Measurements from ENCODE around the gene INPP4A.

The INPP4A gene

DNA sequence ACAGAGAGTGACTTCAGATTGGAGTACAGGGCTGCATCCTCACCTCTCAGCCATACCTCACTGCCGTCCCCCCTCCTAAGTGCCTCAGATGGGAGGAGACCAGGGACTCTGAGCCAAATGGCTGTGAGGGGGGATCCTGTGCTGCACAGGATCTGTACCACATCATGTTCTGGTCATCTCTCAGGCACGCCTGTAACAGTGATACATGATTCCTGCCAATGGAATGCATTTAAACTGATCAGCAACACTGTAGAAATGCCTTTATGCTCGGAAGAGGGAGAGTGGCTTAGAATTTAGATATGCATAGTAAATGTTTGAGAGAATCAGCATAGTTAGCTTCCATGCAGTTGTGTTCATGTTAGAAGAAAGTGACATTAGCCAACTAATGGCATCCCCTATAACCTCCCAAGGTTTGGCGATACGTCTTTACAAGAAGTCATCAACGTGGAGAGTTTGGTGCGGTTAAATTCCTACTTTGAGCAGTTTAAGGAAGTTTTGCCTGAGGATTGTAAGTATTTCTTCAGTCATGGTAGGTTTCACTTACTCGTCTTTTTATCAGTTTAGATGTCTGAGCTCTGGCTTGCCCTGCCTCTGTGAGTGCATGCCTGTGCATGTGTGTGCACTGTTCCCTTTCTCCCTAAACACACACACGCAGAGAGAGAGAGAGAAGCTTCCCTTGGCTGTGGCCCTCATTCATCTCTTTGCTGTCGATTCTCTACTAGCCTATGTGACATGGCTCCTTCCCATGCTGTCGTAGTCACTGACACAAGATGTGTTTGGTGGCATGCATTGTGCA, 123.7 kb downstream of the INPP4A start:
- DNase-seq: no peak

DNA sequence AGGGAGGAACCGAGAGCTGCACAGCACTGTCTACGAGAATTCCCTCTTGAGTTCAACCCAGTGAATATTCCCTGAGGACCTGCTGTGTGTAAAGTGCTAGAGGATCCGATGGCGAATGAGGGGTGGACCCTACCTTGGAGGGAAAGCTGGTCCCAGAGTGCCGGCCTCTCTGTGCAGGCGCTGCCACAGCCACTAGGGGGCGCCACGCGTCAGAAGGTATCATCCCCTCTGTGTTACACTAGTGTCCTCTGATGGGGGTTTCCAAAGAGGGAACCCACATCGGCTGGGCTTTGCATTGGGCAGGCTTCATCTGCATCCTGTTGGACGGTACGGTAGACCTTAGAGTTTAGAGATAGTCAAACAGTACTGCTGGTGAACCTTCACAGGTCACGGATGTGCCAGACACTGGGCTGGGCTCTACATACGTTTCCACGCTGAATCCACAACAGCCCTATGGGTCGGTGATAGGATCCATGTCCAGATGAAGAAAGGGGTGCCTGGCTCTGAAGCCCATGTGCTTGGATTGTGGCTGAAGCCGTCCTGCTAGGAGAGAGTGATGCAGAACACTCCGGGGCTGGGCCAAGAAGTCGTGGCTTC, 124.6 kb downstream of the INPP4A start:
- DNase-seq: peak; percentile 8 to 58

GRCh38 chr2:98569915-98570314, 125.3 kb downstream of the INPP4A start:
- no peak for DNase-seq

DNA sequence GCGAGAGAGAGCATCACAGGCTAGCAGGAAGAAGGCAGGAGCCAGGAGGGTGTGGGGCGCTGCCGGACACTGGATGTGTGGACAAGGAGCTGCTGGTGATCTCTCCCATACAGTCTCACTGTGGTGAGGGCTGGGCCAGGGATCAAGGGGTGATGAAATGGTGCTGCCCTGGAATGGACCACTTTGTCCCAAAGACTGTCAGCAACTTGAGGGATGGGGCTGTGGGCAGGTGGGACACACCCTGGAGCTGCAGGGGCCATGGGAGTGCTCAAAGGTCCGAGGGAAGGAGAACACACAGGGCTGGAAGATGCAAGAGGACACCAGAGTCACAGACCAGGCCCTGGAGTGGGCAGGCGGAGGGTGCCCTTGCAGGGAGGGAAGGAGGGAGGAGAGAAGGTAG, 125.7 kb downstream of the INPP4A start:
- DNase-seq: no peak

DNA sequence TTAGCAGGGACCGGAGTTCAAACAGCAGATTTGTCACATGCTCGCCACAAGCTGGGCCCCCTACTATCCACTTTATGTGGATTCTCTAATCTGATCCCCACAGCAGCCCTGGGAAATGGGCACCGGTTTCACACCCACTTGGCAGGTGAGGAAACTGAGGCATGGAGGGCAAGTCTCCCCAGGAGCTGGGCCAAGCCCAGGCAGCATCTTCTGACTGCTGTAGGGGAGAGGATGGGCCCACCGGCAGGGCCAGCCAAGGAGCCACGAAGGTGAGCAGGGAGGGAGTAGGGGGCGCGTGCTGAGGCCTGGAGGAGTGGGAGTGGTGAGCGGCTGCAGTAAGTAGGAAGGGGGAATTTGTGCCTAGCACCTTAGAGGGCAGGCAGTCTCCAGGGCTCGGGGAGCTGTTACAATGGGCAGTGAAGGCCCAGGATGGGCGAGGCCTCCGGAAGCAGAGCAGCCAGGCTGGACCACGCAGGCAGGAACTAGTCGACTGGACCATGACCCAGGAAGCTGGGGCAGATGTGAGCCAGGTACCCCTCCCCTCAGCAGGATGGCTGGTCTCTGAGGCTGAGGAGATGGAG, 126.6 kb downstream of the INPP4A start:
- no peak for DNase-seq

DNA sequence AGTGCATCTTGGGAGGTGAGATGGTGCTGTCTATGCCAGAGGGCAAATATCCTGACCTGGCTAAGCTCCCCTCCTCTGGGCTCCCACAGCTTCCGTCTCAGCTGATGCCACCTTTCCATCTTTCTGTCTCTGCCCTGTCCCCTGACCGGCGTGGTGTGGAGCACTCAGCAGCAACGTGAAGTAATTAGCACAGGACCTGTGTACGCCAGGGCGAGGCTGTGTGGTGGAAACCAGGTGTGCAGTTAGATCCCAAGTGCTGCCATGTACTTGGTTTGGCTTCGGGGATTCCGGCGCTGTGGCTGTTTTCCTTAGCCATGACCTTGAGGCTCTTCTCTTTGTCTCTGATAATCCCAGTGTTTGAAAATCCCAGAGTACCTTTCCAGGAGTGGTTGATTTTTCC, 127.1 kb downstream of the INPP4A start:
- no peak for DNase-seq

GRCh38 chr2:98572211-98572610, 127.6 kb downstream of the INPP4A start:
- DNase-seq: no peak

DNA sequence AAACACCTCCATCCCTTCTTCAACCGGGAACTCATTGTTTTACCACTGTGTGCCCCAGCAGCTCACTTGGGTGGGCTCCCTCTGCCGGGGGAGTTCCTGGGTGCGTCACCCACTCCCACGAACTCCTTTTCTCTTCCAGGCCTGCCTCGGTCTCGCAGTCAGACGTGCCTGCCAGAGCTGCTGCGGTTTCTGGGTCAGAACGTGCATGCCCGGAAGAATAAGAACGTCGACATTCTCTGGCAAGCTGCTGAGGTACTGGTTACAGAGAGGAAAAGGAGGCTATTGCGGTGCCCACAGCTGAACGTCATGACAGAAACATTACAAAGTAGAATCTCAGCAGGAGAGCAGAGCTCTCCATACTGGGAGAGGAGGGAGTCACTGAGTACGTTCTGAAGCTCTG, 128.0 kb downstream of the INPP4A start:
- DNase-seq: no peak

- no peak for DNase-seq
These were observed 128.8 kb downstream of the INPP4A start for GRCh38 chr2:98573426-98573825.

DNA sequence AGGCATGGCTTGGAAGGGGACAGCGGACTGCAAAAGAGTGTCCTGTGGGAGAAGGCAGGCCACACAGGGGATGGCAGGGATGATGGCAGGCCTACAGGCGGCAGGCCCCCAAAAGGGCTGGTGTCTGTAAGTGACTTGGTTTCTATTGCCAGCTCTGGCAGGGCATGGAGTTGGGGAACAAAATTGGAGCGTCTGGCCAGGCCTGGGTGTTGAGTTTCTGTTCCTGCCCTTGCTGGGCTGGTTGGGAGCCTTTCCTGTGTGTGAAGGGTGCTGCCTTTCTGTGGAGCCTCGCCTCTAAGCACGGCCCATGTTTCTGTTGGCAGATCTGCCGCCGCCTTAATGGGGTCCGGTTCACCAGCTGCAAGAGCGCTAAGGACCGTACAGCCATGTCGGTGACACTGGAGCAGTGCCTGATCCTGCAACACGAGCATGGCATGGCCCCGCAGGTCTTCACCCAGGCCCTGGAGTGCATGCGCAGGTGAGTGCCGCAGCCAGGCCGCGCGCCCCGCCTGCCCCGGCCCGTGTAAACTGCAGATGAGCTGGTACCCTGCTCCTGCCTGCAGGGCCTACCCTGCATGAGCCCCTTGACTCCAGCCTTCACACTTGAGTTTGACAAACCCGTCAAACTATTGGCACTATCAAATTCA, 132.1 kb downstream of the INPP4A start:
- no peak for DNase-seq

DNA sequence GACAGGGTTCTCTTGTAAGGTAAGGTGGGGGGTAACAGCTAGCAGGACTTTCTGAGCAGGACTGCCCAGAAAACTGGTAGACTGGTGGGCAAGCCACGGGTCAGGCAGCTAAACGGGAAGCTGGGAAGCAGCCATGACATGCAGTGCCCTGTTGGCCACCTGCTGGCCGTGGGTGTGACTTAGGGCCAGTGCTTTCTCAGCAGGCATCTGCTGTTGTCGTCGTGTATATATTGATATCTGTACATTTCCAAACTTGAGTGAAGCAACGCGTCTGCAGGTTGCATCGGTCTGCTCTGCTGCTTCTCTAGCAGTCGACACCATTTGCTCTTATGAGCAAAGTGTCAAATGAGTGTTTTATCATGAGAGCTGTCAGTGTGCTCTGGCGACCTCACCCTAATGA, 132.7 kb downstream of the INPP4A start:
- DNase-seq: no peak

DNA sequence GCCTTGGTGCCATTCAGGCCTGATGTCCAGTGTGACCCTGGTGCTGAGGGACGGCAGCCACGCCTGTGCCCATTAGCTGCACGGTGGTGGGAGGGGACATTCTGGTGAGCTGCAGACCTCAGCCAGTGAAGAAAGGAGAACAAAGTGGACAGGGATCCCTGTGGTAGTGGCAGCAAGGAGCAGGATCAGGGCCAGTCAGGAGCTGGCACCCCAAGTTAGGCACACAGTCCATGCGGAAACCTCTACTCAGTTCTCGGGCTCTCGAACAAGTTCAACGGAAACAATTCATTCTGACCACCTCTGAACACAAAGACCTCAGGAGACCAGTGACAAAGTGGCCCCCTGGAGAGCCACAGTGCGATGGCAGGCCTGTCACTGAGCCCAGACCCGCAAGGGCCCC, 133.6 kb downstream of the INPP4A start:
- no peak for DNase-seq

DNA sequence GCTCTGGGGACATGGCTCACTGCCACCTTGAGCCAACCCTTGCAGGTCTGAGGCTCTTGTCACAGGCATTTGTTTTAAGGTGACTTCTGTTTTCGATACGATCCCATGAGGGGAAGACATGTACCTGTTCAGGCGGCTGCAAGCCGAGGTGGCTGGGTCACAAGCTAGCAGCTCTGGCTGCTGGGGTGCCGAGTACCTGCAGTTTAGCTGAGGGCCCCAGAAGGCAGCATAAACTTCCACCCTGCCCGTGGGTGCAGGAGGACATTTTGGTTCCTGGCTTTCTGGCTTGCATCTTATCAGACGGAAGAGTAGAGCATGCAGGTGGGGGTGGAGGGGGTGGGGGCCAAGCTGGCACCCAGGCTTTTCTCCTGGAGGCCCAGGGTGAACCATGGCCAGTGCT, 135.3 kb downstream of the INPP4A start:
- DNase-seq: no peak

GRCh38 chr2:98580656-98581284, 136.1 kb downstream of the INPP4A start:
- no peak for DNase-seq

DNA sequence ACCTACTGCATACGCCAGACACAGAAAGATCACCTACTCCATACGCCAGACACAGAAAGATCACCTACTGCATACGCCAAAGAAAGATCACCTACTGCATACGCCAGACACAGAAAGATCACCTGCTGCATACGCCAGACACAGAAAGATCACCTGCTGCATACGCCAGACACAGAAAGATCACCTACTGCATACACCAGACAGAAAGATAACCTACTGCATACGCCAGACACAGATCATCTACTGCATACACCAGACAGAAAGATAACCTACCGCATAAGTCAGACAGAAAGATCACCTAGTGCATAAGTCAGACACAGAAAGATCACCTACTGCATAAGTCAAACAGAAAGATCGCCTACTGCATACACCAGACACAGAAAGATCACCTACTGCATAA, 137.9 kb downstream of the INPP4A start:
- DNase-seq: no peak

DNA sequence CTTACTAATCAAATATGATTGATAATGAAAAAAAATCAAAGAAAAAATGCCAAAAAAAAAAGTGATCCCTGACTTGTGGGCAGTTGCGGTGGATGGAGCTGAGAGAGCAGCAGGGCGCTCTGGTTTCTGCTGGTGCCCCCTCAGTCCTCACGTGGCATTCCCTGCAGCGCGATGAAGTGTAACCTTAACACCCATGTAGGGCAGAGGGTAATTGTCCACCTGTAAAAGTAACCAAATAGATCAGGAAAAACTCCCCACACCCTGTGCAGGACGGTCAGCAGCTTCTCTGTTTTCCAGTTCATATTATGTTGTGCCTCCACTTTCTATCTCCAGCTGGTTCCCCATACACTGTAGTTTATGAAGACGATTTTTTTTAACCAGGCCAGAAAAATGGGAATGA, 138.6 kb downstream of the INPP4A start:
- no peak for DNase-seq

GRCh38 chr2:98583816-98584618, 139.4 kb downstream of the INPP4A start:
- no peak for DNase-seq

- no peak for DNase-seq
These were observed 140.7 kb downstream of the INPP4A start for GRCh38 chr2:98585386-98585785.

- no peak for DNase-seq
These were observed 142.0 kb downstream of the INPP4A start for GRCh38 chr2:98586551-98587140.

- no peak for DNase-seq
These were observed 144.3 kb downstream of the INPP4A start for GRCh38 chr2:98588880-98589431.

- DNase-seq: no peak
These were observed 144.8 kb downstream of the INPP4A start for GRCh38 chr2:98589489-98589888.

GRCh38 chr2:98592565-98592964, 147.9 kb downstream of the INPP4A start:
- no peak for DNase-seq
